HG02885 (cell line): Measurements from ENCODE around the gene NXPE3.
"Not testable (repeated sequence)": the region's sequence is repeated elsewhere in the genome, so short reads cannot be mapped to it uniquely, and the experiment has no call there.

Experiments
- ATAC-seq: cut with Tn5 transposase; IDR thresholded peaks from one replicate; pipeline ENCODE4 v1.9.1; 2021; ENCODE audit warnings: mild to moderate bottlenecking; ENCODE audit not compliant: unreplicated experiment, poor library complexity

Gene NXPE3

DNA sequence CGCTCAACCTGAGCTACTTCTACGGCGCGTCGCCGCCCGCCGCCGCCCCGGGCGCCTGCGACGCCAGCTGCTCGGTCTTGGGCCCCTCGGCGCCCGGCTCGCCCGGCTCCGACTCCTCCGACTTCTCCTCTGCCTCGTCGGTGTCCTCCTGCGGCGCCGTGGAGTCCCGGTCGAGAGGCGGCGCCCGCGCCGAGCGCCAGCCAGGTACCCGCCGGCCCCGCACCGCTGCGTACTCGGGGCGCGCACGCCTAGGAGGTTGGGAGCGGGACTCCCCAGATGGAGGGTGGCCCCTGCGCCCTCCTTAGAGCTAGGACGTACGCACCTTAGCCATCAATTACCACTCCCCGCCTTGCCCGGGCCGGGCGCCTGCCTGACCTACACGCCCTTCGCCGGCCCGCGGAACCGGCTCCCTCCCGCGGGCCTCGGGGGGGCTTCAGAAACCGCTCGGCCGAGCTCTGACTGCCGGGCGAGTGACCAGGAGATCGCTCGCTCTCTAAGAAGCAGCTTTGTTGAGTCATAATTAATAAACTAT lies 70.8 kb downstream of the NXPE3 start:
- ATAC-seq = peak; percentile 30

DNA sequence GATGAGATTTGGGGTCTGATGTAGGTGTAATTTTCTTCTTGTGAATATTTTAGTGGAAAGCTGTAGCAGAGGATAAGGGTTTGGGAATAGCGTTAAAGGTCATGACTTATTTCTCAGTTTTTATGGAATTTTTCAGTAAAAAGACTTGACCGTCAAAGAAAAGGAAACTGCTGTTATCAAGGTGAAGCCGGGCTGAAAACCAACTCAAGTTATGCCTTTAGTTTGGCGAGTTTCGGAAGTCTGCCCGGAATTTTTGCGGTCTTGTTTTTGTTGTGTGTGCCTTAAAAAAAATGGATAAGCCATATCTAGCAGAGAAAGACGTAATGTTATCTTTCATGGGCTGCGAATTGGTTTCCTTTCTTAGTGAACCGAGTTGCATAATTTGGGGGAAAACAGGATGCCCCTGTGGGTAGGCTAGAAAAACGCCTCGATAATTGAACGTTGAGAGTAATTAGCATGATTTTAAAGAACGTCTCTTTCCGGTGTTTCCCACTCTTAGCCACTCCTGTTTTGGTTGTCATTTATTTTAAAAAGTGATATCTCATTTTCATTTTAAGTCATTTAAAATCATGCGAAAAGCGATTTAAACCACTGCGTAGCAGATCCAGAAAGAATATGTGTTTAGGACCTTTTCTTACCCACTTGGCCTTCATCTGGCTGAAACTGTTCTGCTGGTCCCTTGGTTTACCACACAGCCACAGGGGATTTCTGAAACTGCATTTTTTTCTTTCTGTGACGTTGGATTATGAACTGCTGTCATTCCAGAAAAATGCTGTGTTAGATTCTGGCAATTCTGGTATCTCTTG lies 71.4 kb downstream of the NXPE3 start:
- ATAC-seq = peak; percentile 38

DNA sequence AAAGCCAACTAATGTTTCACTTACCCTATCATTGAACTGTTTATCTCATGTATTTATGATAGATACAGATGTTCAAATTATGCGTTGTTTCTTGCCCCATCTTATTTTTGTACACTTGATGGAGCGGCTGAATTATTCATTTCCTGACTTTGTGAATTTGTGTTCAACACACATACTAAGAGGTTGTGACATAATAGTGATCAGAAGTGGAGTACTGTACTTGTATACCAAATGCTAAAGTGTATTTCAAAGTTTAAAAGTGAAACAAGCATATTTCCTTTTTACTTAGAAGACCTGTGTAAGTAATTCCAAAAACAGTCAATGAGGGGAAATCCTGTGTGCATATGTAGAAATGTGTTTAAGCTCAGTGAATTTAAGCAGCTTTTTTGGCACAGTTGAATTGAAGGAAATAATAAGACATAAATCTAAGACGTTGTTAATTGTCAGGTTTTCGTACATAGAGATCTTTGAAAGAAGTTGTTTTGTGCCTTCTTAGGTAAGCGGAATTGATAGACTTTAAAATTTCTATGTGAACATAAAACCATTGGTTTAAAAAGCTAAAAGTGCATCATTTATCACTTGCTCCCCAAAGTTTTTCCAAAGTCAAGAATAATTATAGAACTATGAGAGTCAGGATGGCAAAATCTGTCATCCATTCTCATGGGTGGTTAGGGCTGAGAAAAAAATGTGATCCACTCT lies 72.2 kb downstream of the NXPE3 start:
- ATAC-seq = no peak

DNA sequence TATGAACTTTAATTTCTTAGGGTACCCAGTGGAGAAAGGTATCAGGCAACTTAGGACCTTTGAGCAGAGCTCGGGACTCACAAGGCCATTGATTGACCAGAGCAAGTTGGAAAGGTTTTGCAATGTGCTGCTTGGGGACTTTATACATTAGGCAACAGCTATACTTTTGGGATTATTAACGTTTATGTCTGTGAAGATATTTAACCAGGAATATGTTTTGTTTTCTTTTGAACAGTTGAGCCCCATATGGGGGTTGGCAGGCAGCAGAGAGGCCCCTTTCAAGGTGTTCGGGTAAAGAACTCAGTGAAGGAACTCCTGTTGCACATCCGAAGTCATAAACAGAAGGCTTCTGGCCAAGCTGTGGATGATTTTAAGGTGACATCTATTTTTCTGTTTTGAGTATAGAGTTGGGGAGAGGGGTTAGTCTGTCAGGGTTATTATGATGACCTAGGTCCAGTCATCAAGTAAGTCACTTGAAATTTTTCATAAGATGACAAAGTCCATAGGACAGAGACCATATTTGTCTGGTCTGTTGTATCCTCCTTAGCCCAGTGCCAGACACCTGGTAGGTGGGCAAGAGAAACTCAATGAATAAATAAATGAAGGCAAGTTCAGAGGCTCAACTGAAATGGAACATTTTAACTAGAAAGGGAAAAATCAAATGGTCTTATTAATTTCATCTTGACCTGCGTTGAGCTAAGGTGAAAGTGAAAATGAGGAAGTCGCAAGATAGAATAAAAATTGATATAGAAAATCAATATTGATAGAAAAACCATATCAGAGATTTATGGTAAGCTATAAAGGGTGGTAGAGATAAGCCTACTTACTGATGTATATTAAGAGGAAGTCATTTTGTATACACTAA lies 73.1 kb downstream of the NXPE3 start:
- ATAC-seq = no peak

DNA sequence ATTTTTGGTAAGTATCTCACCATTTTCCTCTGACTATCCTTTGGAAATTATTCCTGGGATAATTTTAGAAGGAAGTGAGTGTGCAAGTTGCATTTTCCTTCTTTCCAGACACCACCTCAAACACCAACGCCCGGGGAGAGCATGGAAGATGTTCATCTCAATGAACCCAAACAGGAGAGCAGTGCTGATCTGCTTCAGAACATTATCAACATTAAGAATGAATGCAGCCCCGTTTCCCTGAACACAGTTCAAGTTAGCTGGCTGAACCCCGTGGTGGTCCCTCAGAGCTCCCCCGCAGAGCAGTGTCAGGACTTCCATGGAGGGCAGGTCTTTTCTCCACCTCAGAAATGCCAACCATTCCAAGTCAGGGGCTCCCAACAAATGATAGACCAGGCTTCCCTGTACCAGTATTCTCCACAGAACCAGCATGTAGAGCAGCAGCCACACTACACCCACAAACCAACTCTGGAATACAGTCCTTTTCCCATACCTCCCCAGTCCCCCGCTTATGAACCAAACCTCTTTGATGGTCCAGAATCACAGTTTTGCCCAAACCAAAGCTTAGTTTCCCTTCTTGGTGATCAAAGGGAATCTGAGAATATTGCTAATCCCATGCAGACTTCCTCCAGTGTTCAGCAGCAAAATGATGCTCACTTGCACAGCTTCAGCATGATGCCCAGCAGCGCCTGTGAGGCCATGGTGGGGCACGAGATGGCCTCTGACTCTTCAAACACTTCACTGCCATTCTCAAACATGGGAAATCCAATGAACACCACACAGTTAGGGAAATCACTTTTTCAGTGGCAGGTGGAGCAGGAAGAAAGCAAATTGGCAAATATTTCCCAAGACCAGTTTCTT lies 74.2 kb downstream of the NXPE3 start:
- no peak for ATAC-seq

DNA sequence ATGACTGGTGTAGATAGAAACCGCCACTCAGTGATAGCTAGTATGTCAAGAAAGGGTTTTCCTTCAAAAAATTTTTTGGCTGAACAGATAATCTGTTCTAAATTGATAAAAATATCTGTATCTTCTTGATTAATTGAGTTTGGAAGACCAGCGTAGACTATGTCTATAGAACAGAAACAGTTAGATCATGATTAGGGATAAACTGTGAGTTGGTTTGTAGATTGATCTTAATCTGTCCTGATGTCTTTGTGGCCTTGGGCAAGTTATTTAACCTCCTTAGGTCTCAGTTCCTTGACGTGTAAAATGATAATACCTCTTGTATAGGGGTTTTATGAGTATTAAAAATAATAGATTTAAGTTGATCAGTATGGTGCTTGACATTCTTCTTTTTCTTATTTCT lies 75.0 kb downstream of the NXPE3 start:
- no peak for ATAC-seq

DNA sequence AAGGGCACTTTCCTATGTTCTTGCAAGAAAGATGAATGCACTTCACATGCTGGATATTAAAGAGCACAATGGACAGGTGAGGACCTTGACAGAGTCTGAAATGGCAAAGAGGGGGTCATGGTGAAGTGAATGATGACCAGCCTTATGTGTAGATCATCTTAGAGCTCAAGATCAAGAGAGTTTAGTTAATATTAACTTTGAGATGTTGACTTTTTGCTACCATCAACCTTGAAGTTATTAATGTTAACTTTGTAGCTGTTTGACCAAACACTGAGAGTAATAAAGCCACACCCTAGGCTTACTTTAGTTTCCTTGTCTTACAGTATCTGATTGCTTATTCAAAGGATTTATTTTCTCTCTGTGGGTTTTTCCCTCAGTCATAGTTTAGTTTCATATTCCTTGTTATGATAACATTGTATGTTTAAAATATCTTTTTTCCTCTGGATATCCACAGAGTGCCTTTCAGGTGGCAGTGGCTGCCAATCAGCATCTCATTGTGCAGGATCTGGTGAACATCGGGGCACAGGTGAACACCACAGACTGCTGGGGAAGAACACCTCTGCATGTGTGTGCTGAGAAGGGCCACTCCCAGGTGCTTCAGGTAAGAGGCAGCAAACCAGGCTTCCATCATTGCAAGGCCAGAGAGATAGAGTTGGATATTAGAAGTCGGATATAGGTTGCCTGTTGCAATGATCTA lies 75.7 kb downstream of the NXPE3 start:
- no peak for ATAC-seq

DNA sequence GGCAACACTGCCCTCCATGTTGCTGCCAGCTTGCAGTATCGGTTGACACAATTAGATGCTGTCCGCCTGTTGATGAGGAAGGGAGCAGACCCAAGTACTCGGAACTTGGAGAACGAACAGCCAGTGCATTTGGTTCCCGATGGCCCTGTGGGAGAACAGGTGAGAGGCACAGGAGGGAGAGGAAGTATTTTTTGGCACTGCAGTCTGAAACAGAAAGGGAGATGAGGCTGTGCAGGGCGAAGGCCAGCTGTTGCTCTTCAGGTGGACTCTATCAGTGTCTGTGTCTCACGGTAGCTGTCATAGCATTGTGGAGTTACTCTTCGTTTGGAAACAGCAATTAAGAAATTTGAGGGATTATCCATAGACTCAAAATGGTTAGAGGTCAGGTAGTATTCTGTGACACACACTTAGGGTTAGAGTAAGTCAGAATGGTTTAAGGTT lies 78.3 kb downstream of the NXPE3 start:
- no peak for ATAC-seq

DNA sequence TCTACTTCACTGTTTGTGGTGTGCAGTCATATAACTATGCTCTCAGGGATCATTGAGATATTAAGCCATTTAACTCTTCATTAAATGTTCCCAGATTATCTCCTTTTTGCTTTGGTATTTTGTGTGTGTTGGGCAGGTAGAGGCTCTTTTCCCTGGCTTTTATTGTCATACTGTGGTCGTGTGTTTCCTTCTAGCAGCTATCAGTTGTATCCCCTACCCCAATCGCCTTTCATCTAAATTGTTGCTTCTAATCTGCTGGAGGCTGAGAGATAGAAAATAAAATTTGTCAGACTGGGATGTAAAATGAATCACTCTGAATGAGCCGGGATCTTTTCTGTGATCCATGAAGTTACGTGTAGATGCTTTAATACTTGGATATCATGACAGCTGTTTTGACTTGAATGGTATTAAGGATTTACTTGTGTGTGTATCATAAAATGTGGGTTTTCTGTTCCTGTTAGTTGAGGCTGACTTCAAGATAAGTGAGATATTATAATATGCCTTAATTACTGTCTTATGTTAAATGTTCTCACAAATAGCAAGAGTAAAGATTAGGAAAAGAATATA lies 79.5 kb downstream of the NXPE3 start:
- ATAC-seq = no peak

DNA sequence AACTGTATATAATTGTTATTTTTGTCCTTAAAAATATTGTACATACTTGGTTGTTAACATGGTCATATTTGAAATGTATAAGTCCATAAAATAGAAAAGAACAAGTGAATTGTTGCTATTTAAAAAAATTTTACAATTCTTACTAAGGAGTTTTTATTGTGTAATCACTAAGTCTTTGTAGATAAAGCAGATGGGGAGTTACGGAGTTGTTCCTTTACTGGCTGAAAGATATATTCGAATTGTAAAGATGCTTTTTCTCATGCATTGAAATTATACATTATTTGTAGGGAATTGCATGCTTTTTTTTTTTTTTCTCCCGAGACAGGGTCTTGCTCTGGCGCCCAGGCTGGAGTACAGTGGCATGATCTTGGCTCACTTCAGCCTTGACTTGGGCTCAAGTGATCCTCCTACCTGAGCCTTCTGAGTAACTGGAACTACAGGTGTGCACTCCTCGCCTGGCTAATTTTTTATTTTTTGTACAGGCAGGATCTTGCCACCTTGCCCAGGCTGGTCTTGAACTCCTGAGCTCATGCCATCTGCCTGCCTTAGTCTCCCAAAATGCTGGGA lies 81.0 kb downstream of the NXPE3 start:
- no peak for ATAC-seq

DNA sequence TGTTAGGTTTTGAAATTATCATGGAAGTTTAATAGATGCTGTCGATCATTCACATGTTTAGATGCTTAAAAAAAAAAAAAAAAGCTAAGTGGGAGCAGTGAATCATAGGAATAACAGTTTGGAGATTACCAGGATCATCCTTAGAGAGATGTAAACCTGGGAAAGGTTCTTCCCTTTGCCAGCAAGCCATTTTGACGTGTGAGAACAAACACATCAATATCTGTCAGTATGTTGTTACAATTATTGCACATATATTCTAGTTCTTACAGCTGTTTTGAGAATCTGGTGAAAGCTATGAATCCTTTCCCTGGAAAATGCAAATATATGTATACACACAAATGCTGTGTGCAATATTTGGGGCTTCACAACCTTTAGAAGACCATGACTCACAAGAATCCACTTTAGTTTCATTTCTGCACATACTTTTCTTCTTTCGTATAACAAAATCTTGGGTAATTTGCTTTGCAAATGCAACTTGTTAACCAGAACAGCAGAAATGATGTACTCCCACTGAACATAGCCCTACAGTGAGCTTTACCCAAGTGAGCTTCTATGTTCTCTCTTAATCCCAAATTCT lies 82.3 kb downstream of the NXPE3 start:
- ATAC-seq = peak; percentile 66

DNA sequence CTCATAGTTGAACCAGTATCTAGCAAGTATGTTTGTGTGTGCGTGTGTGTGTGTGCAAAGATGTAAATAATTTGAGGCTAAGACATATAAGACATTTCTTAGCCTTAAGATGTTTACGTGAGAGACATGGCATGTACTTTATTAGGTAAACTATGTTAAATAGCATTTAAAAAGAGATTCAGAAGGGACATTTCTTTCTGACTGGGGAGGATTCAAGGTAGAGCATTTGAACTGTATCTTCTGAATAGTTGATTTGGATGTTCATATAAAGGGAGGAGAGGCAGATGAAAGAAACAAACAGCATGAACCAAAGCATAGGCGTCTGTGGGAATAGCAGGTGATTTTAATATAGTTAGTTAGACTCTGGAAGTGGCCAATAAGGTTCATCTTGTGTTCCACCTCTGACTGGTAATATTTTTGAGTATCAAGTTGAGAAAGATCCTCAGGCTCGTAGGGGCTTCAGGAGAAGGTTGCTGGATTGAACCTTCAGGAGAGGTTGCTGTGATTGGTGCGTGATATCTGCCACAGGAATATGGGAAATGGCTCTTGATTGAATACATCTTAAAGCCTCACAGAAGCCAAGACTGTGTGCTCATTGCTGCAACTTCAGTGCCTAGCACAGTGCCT lies 82.9 kb downstream of the NXPE3 start:
- no peak for ATAC-seq

DNA sequence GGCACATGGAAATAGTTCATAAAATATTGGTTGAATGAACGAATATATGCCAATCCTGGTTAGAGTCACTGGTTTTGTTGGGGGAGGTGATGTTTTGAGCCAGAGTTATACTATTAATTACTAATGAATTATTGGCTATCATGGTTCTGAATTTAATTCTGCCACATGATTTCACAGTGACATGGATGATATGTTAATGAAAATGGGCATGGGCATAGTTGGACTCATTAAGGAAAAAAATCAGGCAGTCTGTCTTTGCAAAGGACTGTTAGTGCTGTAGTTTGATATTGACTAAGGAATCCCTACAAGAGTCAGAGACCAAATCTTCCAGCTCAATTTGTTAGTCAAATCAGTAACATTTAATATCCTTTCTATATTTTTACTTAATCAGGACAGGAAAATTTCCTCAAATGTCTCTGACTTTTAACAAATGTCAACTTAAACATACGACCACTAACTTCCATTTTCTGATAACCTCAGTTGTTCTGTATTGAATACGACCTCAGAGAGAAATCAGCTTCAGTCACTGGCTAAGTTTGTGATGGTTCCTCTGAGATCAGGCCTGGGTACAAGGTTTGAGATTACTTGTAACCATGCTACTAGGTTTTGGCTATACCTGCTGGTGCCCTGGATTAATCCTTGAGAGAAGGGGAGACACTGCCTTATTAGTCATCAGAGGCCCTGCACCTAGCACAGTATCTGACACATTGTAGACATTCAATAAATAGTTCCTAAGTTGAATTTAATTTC lies 83.6 kb downstream of the NXPE3 start:
- no peak for ATAC-seq

DNA sequence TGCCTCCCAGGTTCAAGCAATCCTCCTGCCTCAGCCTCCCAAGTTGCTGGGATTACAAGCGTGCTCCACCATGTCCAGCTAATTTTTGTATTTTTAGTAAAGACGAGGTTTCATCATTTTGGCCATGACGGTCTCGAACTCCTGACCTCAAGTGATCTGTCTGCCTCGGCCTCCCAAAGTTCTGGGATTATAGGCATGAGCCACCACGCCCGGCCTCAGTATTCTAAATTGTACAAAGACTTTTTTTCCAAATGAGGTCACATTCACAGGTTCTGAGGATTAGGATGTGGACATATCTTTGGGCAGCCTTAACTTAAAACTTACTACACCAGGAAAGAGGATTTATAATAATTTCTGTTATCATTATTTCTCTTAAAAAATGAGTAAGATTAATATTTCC lies 85.9 kb downstream of the NXPE3 start:
- ATAC-seq = not testable (repeated sequence)

DNA sequence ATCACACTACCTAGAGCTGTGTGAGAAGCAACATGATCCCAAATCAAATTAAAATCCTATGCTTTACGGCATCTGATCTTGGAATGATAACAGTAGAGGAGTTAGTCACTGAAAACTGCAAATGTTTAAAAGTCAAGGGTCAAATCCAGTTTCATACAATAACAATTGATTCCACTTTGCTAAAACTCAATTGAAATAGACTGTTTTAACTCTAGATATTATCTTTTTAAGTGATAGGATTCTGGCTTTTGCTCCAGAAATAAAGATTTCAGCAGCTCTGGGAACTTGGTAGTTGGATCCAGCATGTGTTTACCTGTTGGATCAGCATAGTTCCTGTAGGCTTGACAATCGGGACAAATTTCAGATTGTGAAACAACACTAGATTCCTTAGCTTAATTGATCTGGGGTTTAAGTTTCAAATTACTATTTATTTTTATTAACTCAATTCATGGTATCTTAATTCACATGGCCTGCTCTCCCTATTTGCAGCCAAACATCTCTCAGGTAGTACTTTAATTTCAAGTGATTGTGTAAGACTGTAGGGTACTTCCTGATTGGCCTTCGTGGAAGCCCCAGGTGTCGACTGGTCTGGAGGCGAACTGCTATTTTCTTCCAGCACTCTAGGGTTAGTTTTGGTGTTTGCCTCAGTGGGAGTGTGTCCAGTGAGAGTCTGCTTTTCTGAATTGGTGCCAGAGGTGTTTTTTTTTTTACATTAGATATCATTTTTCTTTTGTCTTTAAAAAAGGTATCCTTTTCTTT lies 86.9 kb downstream of the NXPE3 start:
- ATAC-seq = no peak

DNA sequence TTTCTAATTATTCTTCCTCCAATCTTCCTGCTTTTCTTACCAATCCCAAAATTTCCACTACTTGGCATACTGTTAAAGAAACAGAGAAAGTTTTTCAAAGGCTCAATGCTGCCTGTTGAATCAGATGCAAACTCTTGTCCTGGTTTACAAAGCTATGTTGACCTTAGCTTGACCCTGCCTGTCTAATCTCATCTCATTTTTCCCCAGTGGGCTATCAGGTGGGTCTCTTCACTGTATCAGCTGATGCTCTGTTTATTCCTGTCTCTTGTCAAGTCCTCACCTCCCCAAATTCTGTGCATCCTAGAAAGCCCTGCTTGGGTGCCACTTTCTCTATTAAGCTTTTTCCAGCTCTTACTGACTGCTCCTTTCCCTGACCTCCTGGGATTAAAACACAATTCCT lies 88.5 kb downstream of the NXPE3 start:
- no peak for ATAC-seq
